Panc1 (cell line): ENCODE measurements around the gene CXCL16. TPM values are rescaled to one million over a fixed set of nuclear protein-coding genes. Genes with fewer than 3 reads are reported as not detected.

ENCODE experiments used
- ATAC-seq: fragments of 200-7000 bp; cut with Tn5 transposase; 2 replicates; pipeline ENCODE4 v1.9.1; 2020; ENCODE audit warnings: mild to moderate bottlenecking, moderate library complexity
- BruUV-seq: library from RNA; stranded (reverse); fragments of 400-500 nt; replicated peaks from 2 replicates; lab custom pipeline; 2021; lab: Mats Ljungman, UMichigan
- CTCF ChIA-PET: fragments of 300-600 bp; sonication (Branson Sonifier 250); formaldehyde crosslinking; loops from one replicate; lab custom pipeline; 2022; ENCODE audit warnings: antibody characterized with exemption; lab: Charles Lee
- POLR2A ChIA-PET: fragments of 300-600 bp; sonication (Branson Sonifier 250); formaldehyde crosslinking; loops from one replicate; lab custom pipeline; 2022; ENCODE audit warnings: antibody characterized with exemption; lab: Charles Lee
- DNase-seq: peaks from one replicate; pipeline ENCODE4 v3.0.0-alpha.2; 2010; ENCODE audit warnings: low read depth, low spot score
- H3K27ac ChIP-seq: 2 replicates; pipeline ENCODE4 v1.5.1; 2011; ENCODE audit warnings: mild to moderate bottlenecking, low read length, inconsistent platforms
- H3K27me3 ChIP-seq: fragments of 200-500 bp; sonication (Bioruptor generic); 2 replicates; pipeline ENCODE4 v1.6.0; 2014; ENCODE audit warnings: low read length, inconsistent platforms; ENCODE audit not compliant: control insufficient read depth, insufficient read depth
- H3K36me3 ChIP-seq: fragments of 200-500 bp; sonication (Bioruptor generic); 2 replicates; pipeline ENCODE4 v1.5.1; 2014; ENCODE audit warnings: inconsistent platforms, mild to moderate bottlenecking, low read length, moderate library complexity; ENCODE audit not compliant: control insufficient read depth, insufficient read depth
- H3K4me1 ChIP-seq: 2 replicates; pipeline ENCODE4 v1.5.1; 2011; ENCODE audit warnings: inconsistent platforms, mild to moderate bottlenecking, low read length, moderate library complexity; ENCODE audit not compliant: control insufficient read depth, insufficient read depth
- H3K4me3 ChIP-seq, 2 experiments: 2 replicates each; pipeline ENCODE4 v1.5.1; 2011 to 2012; ENCODE audit warnings: low read depth in 2 of 2, low read length in 2 of 2, mild to moderate bottlenecking in 2 of 2, inconsistent platforms in 1 of 2, moderate library complexity in 1 of 2
- H3K9me3 ChIP-seq: fragments of 200-500 bp; sonication (Bioruptor generic); 2 replicates; pipeline ENCODE4 v1.5.1; 2014; ENCODE audit warnings: low read depth, mild to moderate bottlenecking, inconsistent platforms, low read length, moderate library complexity; ENCODE audit not compliant: control insufficient read depth, insufficient read depth
- POLR2AphosphoS5 ChIP-seq: IDR thresholded peaks from 2 replicates; pipeline ENCODE4 v1.6.1; 2012; ENCODE audit warnings: mild to moderate bottlenecking, low read depth, low read length, moderate library complexity
- SIN3A ChIP-seq: IDR thresholded peaks from 2 replicates; pipeline ENCODE4 v1.6.1; 2012; ENCODE audit warnings: low read depth, mild to moderate bottlenecking, low read length, moderate library complexity, borderline replicate concordance; ENCODE audit not compliant: insufficient read depth
- TCF7L2 ChIP-seq: IDR thresholded peaks from 2 replicates; pipeline ENCODE4 v1.6.1; 2011; ENCODE audit warnings: mild to moderate bottlenecking, low read depth, low read length, inconsistent platforms
- in situ Hi-C: cut with HindIII; loops from 2 replicates; pipeline ENCODE4 v1.10.0; 2016; ENCODE audit warnings: low sequenced_read_pairs, low pct_unique_long_range_greater_than_20kb
- intact Hi-C: fragments of 100-400 bp; cut with micrococcal nuclease; formaldehyde crosslinking; loops from one replicate; pipeline ENCODE4 v1.10.0; 2022; ENCODE audit not compliant: unreplicated experiment
- total RNA-seq: library from RNA; stranded (reverse); gene quantifications from one replicate; pipeline ENCODE4 v1.2.1, GENCODE V29; 2021; ENCODE audit not compliant: unreplicated experiment
- TF ChIP-seq, protein P1 (sequence below): fragments of 450-650 bp; IDR thresholded peaks from 2 replicates; pipeline ENCODE4 v1.5.1; 2017; ENCODE audit warnings: mild to moderate bottlenecking
- TF ChIP-seq, protein P2 (sequence below), 2 experiments: IDR thresholded peaks; 2 replicates each; pipeline ENCODE4 v1.6.1; 2011 to 2012; ENCODE audit warnings: low read depth in 2 of 2, control low read depth in 1 of 2, low read length in 1 of 2, mild to moderate bottlenecking in 1 of 2, moderate library complexity in 1 of 2; ENCODE audit not compliant: insufficient read depth in 1 of 2

Gene CXCL16
- total RNA-seq, 1 experiment from 2014 or later, result 5.3 TPM

DNA sequence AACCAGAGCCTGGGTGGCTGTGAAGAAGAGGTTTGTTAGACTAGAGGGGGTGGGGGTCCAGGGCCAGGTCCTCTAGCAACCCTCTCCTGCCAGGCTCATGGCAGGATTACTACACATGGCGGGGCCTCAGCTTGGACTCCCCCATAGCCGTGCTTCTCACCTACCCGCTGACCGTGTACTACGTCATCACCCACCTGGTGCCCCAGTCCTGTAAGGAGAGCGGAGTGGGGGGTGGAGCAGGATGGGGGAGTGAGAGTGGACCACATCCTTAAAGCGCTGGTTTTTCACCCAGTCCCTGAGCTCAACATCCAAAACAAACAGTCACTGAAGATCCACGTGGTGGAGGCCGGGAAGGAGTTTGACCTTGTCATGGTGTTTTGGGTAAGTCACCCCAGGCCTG, 4.2 kb upstream of the CXCL16 start:
- no TSS peak for BruUV-seq
- in situ Hi-C loops, result no loop called here
- Histone ChIP-seq H3K9me3 (no peaks in the 10 kb centered on the region), H3K4me1 (no peaks in the 10 kb centered on the region), H3K36me3 (no peaks in the 10 kb centered on the region), H3K27me3 (peaks cover 4% of the 10 kb centered on the region), H3K27ac (no peak overlapping the region), H3K4me3 (no peak overlapping the region)
- ATAC-seq, result no peak
- intact Hi-C loops, result no loop called here
- TF ChIP-seq, protein P1, sequence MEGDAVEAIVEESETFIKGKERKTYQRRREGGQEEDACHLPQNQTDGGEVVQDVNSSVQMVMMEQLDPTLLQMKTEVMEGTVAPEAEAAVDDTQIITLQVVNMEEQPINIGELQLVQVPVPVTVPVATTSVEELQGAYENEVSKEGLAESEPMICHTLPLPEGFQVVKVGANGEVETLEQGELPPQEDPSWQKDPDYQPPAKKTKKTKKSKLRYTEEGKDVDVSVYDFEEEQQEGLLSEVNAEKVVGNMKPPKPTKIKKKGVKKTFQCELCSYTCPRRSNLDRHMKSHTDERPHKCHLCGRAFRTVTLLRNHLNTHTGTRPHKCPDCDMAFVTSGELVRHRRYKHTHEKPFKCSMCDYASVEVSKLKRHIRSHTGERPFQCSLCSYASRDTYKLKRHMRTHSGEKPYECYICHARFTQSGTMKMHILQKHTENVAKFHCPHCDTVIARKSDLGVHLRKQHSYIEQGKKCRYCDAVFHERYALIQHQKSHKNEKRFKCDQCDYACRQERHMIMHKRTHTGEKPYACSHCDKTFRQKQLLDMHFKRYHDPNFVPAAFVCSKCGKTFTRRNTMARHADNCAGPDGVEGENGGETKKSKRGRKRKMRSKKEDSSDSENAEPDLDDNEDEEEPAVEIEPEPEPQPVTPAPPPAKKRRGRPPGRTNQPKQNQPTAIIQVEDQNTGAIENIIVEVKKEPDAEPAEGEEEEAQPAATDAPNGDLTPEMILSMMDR, result no peak
- TF ChIP-seq SIN3A, result no peak
- TF ChIP-seq, protein P2, sequence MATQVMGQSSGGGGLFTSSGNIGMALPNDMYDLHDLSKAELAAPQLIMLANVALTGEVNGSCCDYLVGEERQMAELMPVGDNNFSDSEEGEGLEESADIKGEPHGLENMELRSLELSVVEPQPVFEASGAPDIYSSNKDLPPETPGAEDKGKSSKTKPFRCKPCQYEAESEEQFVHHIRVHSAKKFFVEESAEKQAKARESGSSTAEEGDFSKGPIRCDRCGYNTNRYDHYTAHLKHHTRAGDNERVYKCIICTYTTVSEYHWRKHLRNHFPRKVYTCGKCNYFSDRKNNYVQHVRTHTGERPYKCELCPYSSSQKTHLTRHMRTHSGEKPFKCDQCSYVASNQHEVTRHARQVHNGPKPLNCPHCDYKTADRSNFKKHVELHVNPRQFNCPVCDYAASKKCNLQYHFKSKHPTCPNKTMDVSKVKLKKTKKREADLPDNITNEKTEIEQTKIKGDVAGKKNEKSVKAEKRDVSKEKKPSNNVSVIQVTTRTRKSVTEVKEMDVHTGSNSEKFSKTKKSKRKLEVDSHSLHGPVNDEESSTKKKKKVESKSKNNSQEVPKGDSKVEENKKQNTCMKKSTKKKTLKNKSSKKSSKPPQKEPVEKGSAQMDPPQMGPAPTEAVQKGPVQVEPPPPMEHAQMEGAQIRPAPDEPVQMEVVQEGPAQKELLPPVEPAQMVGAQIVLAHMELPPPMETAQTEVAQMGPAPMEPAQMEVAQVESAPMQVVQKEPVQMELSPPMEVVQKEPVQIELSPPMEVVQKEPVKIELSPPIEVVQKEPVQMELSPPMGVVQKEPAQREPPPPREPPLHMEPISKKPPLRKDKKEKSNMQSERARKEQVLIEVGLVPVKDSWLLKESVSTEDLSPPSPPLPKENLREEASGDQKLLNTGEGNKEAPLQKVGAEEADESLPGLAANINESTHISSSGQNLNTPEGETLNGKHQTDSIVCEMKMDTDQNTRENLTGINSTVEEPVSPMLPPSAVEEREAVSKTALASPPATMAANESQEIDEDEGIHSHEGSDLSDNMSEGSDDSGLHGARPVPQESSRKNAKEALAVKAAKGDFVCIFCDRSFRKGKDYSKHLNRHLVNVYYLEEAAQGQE (IDR thresholded peaks at IDR 0.05; ENCODE audit: insufficient read depth in 1 of 2, low read depth in 2 of 2, low read length in 1 of 2), result no peak
- TF ChIP-seq TCF7L2, result no peak
- no peak for TF ChIP-seq POLR2AphosphoS5
- ChIA-PET POLR2A (no interaction called here), CTCF (no interaction called here)
- no peak for DNase-seq

DNA sequence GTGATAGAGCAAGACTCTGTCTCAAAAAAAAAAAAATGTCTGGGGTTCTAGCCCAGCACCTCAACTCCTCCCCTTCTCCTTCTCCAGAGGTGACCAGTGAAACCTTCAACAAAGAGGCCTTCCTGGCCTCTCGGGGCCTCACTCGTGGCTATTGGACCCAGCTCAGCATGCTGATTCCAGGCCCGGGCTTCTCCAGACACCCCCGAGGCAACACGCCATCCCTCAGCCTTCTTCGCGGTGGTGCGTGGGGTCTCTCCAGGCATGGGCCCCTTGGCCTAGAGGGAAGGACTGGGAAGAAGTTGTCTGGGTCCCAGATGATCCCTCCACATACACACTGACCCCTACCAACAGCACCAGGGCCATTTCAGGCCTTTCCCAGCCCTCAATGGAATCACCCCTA, 3.5 kb upstream of the CXCL16 start:
- TF ChIP-seq, protein P2 (IDR thresholded peaks at IDR 0.05; ENCODE audit: insufficient read depth in 1 of 2, low read depth in 2 of 2, low read length in 1 of 2), result no peak
- TF ChIP-seq, protein P1, result no peak
- TF ChIP-seq SIN3A, result no peak
- no peak for TF ChIP-seq POLR2AphosphoS5
- TF ChIP-seq TCF7L2, result no peak
- CTCF ChIA-PET, result no interaction called here
- Histone ChIP-seq H3K27ac (no peak overlapping the region), H3K4me1 (no peaks in the 10 kb centered on the region), H3K4me3 (no peak overlapping the region), H3K9me3 (no peaks in the 10 kb centered on the region), H3K36me3 (no peaks in the 10 kb centered on the region), H3K27me3 (peaks cover 6% of the 10 kb centered on the region; the same call in 1 of the 2 replicates)
- in situ Hi-C loops, result no loop called here
- ATAC-seq, result no peak
- intact Hi-C loops, result no loop called here
- POLR2A ChIA-PET, result no interaction called here
- BruUV-seq, result no TSS peak
- no peak for DNase-seq
